Measurements from ENCODE around the gene SLC22A1.

DNA sequence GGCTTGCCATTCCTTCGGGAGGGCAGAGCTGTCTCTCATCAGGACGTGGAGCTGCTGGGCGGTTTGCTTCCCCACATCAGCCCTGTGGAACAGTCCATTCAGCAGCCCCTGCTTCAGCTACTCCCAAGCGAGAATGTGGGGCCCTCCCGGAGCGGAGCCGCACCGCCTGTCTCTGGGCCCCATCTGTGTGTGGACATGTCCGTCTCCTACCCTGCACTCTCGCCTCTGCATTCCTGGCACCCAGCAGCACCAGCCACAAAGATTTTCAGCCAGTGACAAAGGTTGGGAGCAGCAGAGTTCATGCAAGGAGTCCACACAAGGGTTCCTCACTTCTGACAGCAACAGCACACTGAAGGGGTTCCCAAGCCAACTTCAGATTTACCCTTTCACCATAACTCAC is 29.0 kb upstream of the SLC22A1 start:
- TF ChIP-seq EZH2 (IDR thresholded peaks at IDR 0.05) (no peak), POLR2AphosphoS5 (IDR thresholded peaks at IDR 0.05; ENCODE audit: borderline replicate concordance, low read depth, low read length) (no peak), FOXP2 (optimal IDR thresholded peaks at IDR 0.05; ENCODE audit: control extremely low read depth, extremely low read length, insufficient read depth) (no peak)

All from SK-N-MC (cell line).